OCI-LY1 (cell line): ENCODE measurements around the gene CEP85L.

Experiments
- H2AFZ ChIP-seq: fragments of 200-600 bp; sonication (generic), shearing (Covaris generic); 2 replicates; pipeline ENCODE4 v1.6.0; 2014; ENCODE audit warnings: antibody characterized with exemption, mild to moderate bottlenecking, low read length
- H3F3A ChIP-seq: fragments of 200-600 bp; sonication (generic), shearing (Covaris generic); 2 replicates; pipeline ENCODE4 v1.6.0; 2014; ENCODE audit warnings: mild to moderate bottlenecking, antibody characterized with exemption, low read length, moderate library complexity; ENCODE audit not compliant: insufficient read depth
- H3K27ac ChIP-seq: fragments of 200-600 bp; sonication (generic); 2 replicates; pipeline ENCODE4 v1.5.1; 2014; ENCODE audit warnings: low read length, mixed run types, mild to moderate bottlenecking, low read depth; ENCODE audit not compliant: poor library complexity, severe bottlenecking
- H3K27me3 ChIP-seq: fragments of 200-600 bp; sonication (generic); 2 replicates; pipeline ENCODE4 v1.6.0; 2014; ENCODE audit warnings: antibody characterized with exemption, mild to moderate bottlenecking, low read length, moderate library complexity; ENCODE audit not compliant: insufficient read depth
- H3K36me3 ChIP-seq: fragments of 200-600 bp; sonication (generic); 2 replicates; pipeline ENCODE4 v1.6.1; 2014; ENCODE audit warnings: mild to moderate bottlenecking, antibody characterized with exemption, low read length, moderate library complexity, mixed read lengths; ENCODE audit not compliant: insufficient read depth
- H3K4me1 ChIP-seq: fragments of 200-600 bp; sonication (generic); 2 replicates; pipeline ENCODE4 v1.5.1; 2014; ENCODE audit warnings: mild to moderate bottlenecking, low read length, moderate library complexity; ENCODE audit not compliant: insufficient read depth, severe bottlenecking
- H3K4me2 ChIP-seq: fragments of 200-600 bp; sonication (generic), shearing (Covaris generic); 2 replicates; pipeline ENCODE4 v1.6.1; 2014; ENCODE audit warnings: low read length
- H3K4me3 ChIP-seq: fragments of 200-600 bp; sonication (generic); 2 replicates; pipeline ENCODE4 v1.5.1; 2014; ENCODE audit warnings: low read length, low read depth, mild to moderate bottlenecking, mixed read lengths; ENCODE audit not compliant: poor library complexity, severe bottlenecking
- H3K79me2 ChIP-seq: fragments of 200-600 bp; shearing (Covaris generic); 2 replicates; pipeline ENCODE4 v1.6.1; 2016; ENCODE audit warnings: mixed run types, low read length, mixed read lengths; ENCODE audit not compliant: insufficient read depth
- H3K9ac ChIP-seq: fragments of 200-600 bp; sonication (generic), shearing (Covaris generic); 2 replicates; pipeline ENCODE4 v1.6.1; 2014; ENCODE audit warnings: mild to moderate bottlenecking, low read length, mixed read lengths
- H3K9me2 ChIP-seq: fragments of 200-600 bp; sonication (generic), shearing (Covaris generic); 2 replicates; pipeline ENCODE4 v1.6.1; 2014; ENCODE audit warnings: low read depth, mild to moderate bottlenecking, low read length, mixed read lengths
- H3K9me3 ChIP-seq: fragments of 200-600 bp; shearing (Covaris generic); 2 replicates; pipeline ENCODE4 v1.6.1; 2014; ENCODE audit warnings: low read length, mixed read lengths
- H4K20me1 ChIP-seq: fragments of 200-600 bp; sonication (generic), shearing (Covaris generic); 2 replicates; pipeline ENCODE4 v1.6.0; 2016; ENCODE audit warnings: mild to moderate bottlenecking, low read length; ENCODE audit not compliant: insufficient read depth
- EZH2 ChIP-seq: fragments of 200-600 bp; sonication (generic), shearing (Covaris generic); IDR thresholded peaks from 2 replicates; pipeline ENCODE4 v1.8.0; 2017; ENCODE audit warnings: borderline replicate concordance, mixed run types, mild to moderate bottlenecking, antibody characterized with exemption, low read length, moderate library complexity, mixed read lengths
- TF ChIP-seq, protein P1 (sequence below): fragments of 200-600 bp; sonication (generic), shearing (Covaris generic); IDR thresholded peaks from 2 replicates; pipeline ENCODE4 v1.5.1; 2017; ENCODE audit warnings: mild to moderate bottlenecking, antibody characterized with exemption, low read length, moderate library complexity, mixed read lengths

Gene CEP85L

GRCh38 chr6:118696271-118696670 lies 44.9 kb upstream of the CEP85L start:
- Histone ChIP-seq H3K4me3 (no peak overlapping the region), H2AFZ (no peak overlapping the region), H3K9me2 (no peaks in the 10 kb centered on the region), H3K27me3 (no peaks in the 10 kb centered on the region), H3K4me1 (no peaks in the 10 kb centered on the region), H3K4me2 (no peak overlapping the region), H3K36me3 (no peaks in the 10 kb centered on the region), H3F3A (no peaks in the 10 kb centered on the region), H4K20me1 (no peaks in the 10 kb centered on the region), H3K9ac (no peak overlapping the region), H3K9me3 (no peaks in the 10 kb centered on the region), H3K79me2 (no peaks in the 10 kb centered on the region), H3K27ac (no peak overlapping the region)
- TF ChIP-seq EZH2: no peak

DNA sequence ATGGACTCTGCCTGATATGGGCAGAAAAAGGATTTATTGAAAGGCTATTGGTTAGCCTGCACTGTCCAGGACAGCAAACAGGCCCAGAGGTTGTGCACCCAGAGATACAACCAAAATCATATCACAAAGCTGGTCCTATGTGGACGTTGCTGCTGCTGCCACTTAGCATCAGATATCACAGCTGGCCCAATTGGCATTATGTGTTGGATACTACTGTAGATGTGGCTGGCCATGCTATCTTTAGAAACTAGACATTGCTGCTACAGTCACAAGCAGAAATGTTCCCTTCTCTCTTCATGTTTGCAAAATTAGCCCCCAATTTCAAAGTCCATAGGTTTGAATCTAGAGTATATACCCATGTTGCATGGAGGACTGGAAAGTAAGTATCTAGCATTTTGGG lies 42.2 kb upstream of the CEP85L start:
- no peaks in the 10 kb centered on the region for H3K36me3 ChIP-seq
- H3F3A ChIP-seq: no peaks in the 10 kb centered on the region
- H3K9me2 ChIP-seq: no peaks in the 10 kb centered on the region
- H3K27ac ChIP-seq: no peak overlapping the region
- H3K79me2 ChIP-seq: no peaks in the 10 kb centered on the region
- no peaks in the 10 kb centered on the region for H3K4me1 ChIP-seq
- H3K9ac ChIP-seq: no peak overlapping the region
- no peak overlapping the region for H2AFZ ChIP-seq
- H3K9me3 ChIP-seq: no peaks in the 10 kb centered on the region
- H3K4me3 ChIP-seq: no peak overlapping the region
- no peak for TF ChIP-seq EZH2
- TF ChIP-seq, protein P1, sequence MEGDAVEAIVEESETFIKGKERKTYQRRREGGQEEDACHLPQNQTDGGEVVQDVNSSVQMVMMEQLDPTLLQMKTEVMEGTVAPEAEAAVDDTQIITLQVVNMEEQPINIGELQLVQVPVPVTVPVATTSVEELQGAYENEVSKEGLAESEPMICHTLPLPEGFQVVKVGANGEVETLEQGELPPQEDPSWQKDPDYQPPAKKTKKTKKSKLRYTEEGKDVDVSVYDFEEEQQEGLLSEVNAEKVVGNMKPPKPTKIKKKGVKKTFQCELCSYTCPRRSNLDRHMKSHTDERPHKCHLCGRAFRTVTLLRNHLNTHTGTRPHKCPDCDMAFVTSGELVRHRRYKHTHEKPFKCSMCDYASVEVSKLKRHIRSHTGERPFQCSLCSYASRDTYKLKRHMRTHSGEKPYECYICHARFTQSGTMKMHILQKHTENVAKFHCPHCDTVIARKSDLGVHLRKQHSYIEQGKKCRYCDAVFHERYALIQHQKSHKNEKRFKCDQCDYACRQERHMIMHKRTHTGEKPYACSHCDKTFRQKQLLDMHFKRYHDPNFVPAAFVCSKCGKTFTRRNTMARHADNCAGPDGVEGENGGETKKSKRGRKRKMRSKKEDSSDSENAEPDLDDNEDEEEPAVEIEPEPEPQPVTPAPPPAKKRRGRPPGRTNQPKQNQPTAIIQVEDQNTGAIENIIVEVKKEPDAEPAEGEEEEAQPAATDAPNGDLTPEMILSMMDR: no peak
- H3K4me2 ChIP-seq: no peak overlapping the region
- H3K27me3 ChIP-seq: no peaks in the 10 kb centered on the region
- no peaks in the 10 kb centered on the region for H4K20me1 ChIP-seq

DNA sequence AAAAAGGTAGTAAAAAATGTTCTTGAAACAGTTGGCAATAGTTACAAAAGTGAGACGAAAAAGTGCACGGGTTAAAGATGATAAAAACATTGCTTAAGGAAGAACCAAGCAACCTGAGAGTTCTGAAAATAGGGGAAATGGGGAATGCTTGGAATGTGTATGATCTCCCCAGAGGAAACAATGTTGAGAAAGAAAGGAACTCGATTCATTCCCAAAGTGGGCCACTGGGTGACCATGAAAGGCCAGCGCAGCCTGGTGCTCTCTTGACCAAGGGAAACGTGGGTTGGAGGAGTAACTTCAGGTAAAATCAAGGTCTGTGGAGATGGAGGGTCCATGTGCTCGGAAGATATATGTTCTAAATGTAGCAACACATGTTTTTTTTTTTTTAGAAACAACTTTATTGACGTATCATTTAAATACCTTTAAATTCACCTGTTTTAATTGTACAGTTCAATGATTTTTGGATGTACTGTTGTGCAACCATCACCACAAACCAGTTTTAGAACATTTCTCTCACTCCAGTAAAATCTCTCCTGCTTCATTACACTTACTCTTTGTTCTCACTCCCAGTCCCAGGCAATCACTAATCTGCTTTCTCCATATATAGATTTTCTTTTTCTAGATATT lies 34.5 kb upstream of the CEP85L start:
- H3K27me3 ChIP-seq: no peaks in the 10 kb centered on the region
- TF ChIP-seq, protein P1: no peak
- no peak for TF ChIP-seq EZH2
- no peaks in the 10 kb centered on the region for H3K36me3 ChIP-seq
- H3K9ac ChIP-seq: no peak overlapping the region
- H2AFZ ChIP-seq: no peak overlapping the region
- no peak overlapping the region for H3K4me3 ChIP-seq
- H3K9me3 ChIP-seq: no peaks in the 10 kb centered on the region
- no peak overlapping the region for H3K27ac ChIP-seq
- H4K20me1 ChIP-seq: no peaks in the 10 kb centered on the region
- H3K4me1 ChIP-seq: no peaks in the 10 kb centered on the region
- H3K4me2 ChIP-seq: no peak overlapping the region
- no peaks in the 10 kb centered on the region for H3K79me2 ChIP-seq
- H3K9me2 ChIP-seq: no peaks in the 10 kb centered on the region
- no peaks in the 10 kb centered on the region for H3F3A ChIP-seq
